HG03558 (cell line): ENCODE results near the gene DPH7.
"Not testable (repeated sequence)": the region's sequence is repeated elsewhere in the genome, so short reads cannot be mapped to it uniquely, and the experiment has no call there.

Experiments
- ATAC-seq: cut with Tn5 transposase; IDR thresholded peaks from one replicate; pipeline ENCODE4 v1.9.1; 2021; ENCODE audit warnings: moderate number of reproducible peaks; ENCODE audit not compliant: unreplicated experiment; ENCODE audit errors: extremely low read depth

DPH7 gene

GRCh38 chr9:137581361-137582285, 2.9 kb upstream of the DPH7 start:
- ATAC-seq = no peak

- ATAC-seq = no peak
Observed at GRCh38 chr9:137580954-137581322, 2.2 kb upstream of the DPH7 start.

GRCh38 chr9:137580209-137580953, 1.7 kb upstream of the DPH7 start:
- no peak for ATAC-seq

- no peak for ATAC-seq
Observed at GRCh38 chr9:137579259-137579604, 507 bp upstream of the DPH7 start.

- ATAC-seq = no peak
Observed at GRCh38 chr9:137575716-137576411, 2.9 kb downstream of the DPH7 start.

- no peak for ATAC-seq
Observed at GRCh38 chr9:137575364-137575715, 3.4 kb downstream of the DPH7 start.

- ATAC-seq = no peak
Observed at GRCh38 chr9:137574192-137574591, 4.5 kb downstream of the DPH7 start.

GRCh38 chr9:137570566-137570965, 8.2 kb downstream of the DPH7 start:
- ATAC-seq = no peak

GRCh38 chr9:137569609-137570203, 9.0 kb downstream of the DPH7 start:
- ATAC-seq = no peak

- ATAC-seq = not testable (repeated sequence)
Observed at GRCh38 chr9:137568445-137568844, 10.3 kb downstream of the DPH7 start.

GRCh38 chr9:137564817-137565411, 13.8 kb downstream of the DPH7 start:
- ATAC-seq = no peak

- no peak for ATAC-seq
Observed at GRCh38 chr9:137564134-137564533, 14.6 kb downstream of the DPH7 start.

GRCh38 chr9:137558127-137558526, 20.6 kb downstream of the DPH7 start:
- no peak for ATAC-seq

- no peak for ATAC-seq
Observed at GRCh38 chr9:137556069-137556838, 22.5 kb downstream of the DPH7 start.

- ATAC-seq = no peak
Observed at GRCh38 chr9:137555179-137555578, 23.5 kb downstream of the DPH7 start.

GRCh38 chr9:137554349-137554748, 24.4 kb downstream of the DPH7 start:
- no peak for ATAC-seq

- not testable (repeated sequence) for ATAC-seq
Observed at GRCh38 chr9:137553654-137554053, 25.1 kb downstream of the DPH7 start.

- no peak for ATAC-seq
Observed at GRCh38 chr9:137552022-137552768, 26.5 kb downstream of the DPH7 start.
